GM18909 (cell line): ENCODE results near the gene IMMP2L.
"Not testable (repeated sequence)": the region's sequence is repeated elsewhere in the genome, so short reads cannot be mapped to it uniquely, and the experiment has no call there.

Experiments
- ATAC-seq: cut with Tn5 transposase; IDR thresholded peaks from one replicate; pipeline ENCODE4 v1.9.1; 2021; ENCODE audit warnings: mild to moderate bottlenecking; ENCODE audit not compliant: unreplicated experiment, poor library complexity

The IMMP2L gene

GRCh38 chr7:111473449-111474198, 88.7 kb downstream of the IMMP2L start:
- no peak for ATAC-seq

- ATAC-seq: no peak
These were observed 91.3 kb downstream of the IMMP2L start for GRCh38 chr7:111470998-111471397.

GRCh38 chr7:111469894-111470293, 92.4 kb downstream of the IMMP2L start:
- ATAC-seq: not testable (repeated sequence)

- ATAC-seq: not testable (repeated sequence)
These were observed 96.5 kb downstream of the IMMP2L start for GRCh38 chr7:111465774-111466173.

- no peak for ATAC-seq
These were observed 101.6 kb downstream of the IMMP2L start for GRCh38 chr7:111460695-111461094.

- no peak for ATAC-seq
These were observed 102.5 kb downstream of the IMMP2L start for GRCh38 chr7:111459757-111460280.

GRCh38 chr7:111459065-111459756, 103.1 kb downstream of the IMMP2L start:
- ATAC-seq: no peak

GRCh38 chr7:111450705-111451104, 111.6 kb downstream of the IMMP2L start:
- ATAC-seq: not testable (repeated sequence)

GRCh38 chr7:111447502-111447901, 114.8 kb downstream of the IMMP2L start:
- ATAC-seq: not testable (repeated sequence)

GRCh38 chr7:111439977-111440376, 122.3 kb downstream of the IMMP2L start:
- no peak for ATAC-seq

GRCh38 chr7:111438369-111439289, 123.7 kb downstream of the IMMP2L start:
- ATAC-seq: no peak

GRCh38 chr7:111437736-111438135, 124.6 kb downstream of the IMMP2L start:
- ATAC-seq: no peak

- no peak for ATAC-seq
These were observed 125.7 kb downstream of the IMMP2L start for GRCh38 chr7:111436608-111437007.

GRCh38 chr7:111433426-111433825, 128.9 kb downstream of the IMMP2L start:
- ATAC-seq: no peak

GRCh38 chr7:111429781-111430180, 132.5 kb downstream of the IMMP2L start:
- no peak for ATAC-seq

GRCh38 chr7:111424768-111425167, 137.5 kb downstream of the IMMP2L start:
- no peak for ATAC-seq

- ATAC-seq: no peak
These were observed 147.9 kb downstream of the IMMP2L start for GRCh38 chr7:111414374-111414773.

GRCh38 chr7:111413739-111414138, 148.6 kb downstream of the IMMP2L start:
- no peak for ATAC-seq

GRCh38 chr7:111410899-111411298, 151.4 kb downstream of the IMMP2L start:
- ATAC-seq: no peak

GRCh38 chr7:111409714-111410422, 152.4 kb downstream of the IMMP2L start:
- no peak for ATAC-seq
